NCI-H345 treated with DMSO at 0.1 percent for 48 hours (cell line): ENCODE data around the gene LRRC2.
"Not testable (repeated sequence)": the region's sequence is repeated elsewhere in the genome, so short reads cannot be mapped to it uniquely, and the experiment has no call there.

Experiments used
- DNase-seq: peaks from one replicate; lab custom pipeline; 2025; ENCODE audit not compliant: unreplicated experiment; lab: John Stamatoyannopoulos, UW

LRRC2 gene

GRCh38 chr3:46584598-46585467 is 18.7 kb upstream of the LRRC2 start:
- no peak for DNase-seq

- no peak for DNase-seq
These were observed 14.6 kb upstream of the LRRC2 start for GRCh38 chr3:46580675-46581074.

GRCh38 chr3:46579756-46580286 is 13.7 kb upstream of the LRRC2 start:
- no peak for DNase-seq

GRCh38 chr3:46578973-46579755 is 13.1 kb upstream of the LRRC2 start:
- peak; percentile 54 for DNase-seq

- DNase-seq, result not testable (repeated sequence)
These were observed 11.6 kb upstream of the LRRC2 start for GRCh38 chr3:46577580-46578249.

- DNase-seq, result no peak
These were observed 10.8 kb upstream of the LRRC2 start for GRCh38 chr3:46576879-46577278.

GRCh38 chr3:46576386-46576785 is 10.3 kb upstream of the LRRC2 start:
- no peak for DNase-seq

- no peak for DNase-seq
These were observed 9.6 kb upstream of the LRRC2 start for GRCh38 chr3:46575577-46576222.

GRCh38 chr3:46574881-46575576 is 8.9 kb upstream of the LRRC2 start:
- no peak for DNase-seq

GRCh38 chr3:46574243-46574646 is 8.1 kb upstream of the LRRC2 start:
- DNase-seq, result no peak

GRCh38 chr3:46573701-46574100 is 7.6 kb upstream of the LRRC2 start:
- no peak for DNase-seq

- DNase-seq, result no peak
These were observed 5.6 kb upstream of the LRRC2 start for GRCh38 chr3:46571684-46572083.

GRCh38 chr3:46565607-46566039 is 479 bp downstream of the LRRC2 start:
- no peak for DNase-seq

GRCh38 chr3:46565077-46565476 is 1.0 kb downstream of the LRRC2 start:
- DNase-seq, result no peak

GRCh38 chr3:46564190-46565021 is 1.7 kb downstream of the LRRC2 start:
- DNase-seq, result no peak

GRCh38 chr3:46561951-46562350 is 4.2 kb downstream of the LRRC2 start:
- DNase-seq, result no peak

GRCh38 chr3:46561511-46561910 is 4.6 kb downstream of the LRRC2 start:
- DNase-seq, result no peak

GRCh38 chr3:46559091-46559704 is 6.9 kb downstream of the LRRC2 start:
- DNase-seq, result no peak
